PFSK-1 (cell line): ENCODE data around the gene RPH3AL.

Experiments
- POLR2AphosphoS5 ChIP-seq: IDR thresholded peaks from 2 replicates; pipeline ENCODE4 v1.6.1; 2012; ENCODE audit warnings: low read depth, mild to moderate bottlenecking, control low read depth, low read length, moderate library complexity
- SIN3A ChIP-seq: IDR thresholded peaks from 2 replicates; pipeline ENCODE4 v1.6.1; 2012; ENCODE audit warnings: mild to moderate bottlenecking, low read length, moderate library complexity, borderline replicate concordance; ENCODE audit not compliant: insufficient read depth
- TAF1 ChIP-seq: IDR thresholded peaks from 2 replicates; pipeline ENCODE4 v1.6.1; 2012; ENCODE audit warnings: low read length, control low read depth, borderline replicate concordance; ENCODE audit not compliant: insufficient read depth
- TF ChIP-seq, protein P1 (sequence below), 2 experiments: IDR thresholded peaks; 2 replicates each; pipeline versions ENCODE4 v1.6.1 to v1.8.0; 2011 to 2012; ENCODE audit warnings: low read depth in 2 of 2, low read length in 2 of 2, control low read depth in 1 of 2, inconsistent platforms in 1 of 2, mild to moderate bottlenecking in 1 of 2, moderate library complexity in 1 of 2; ENCODE audit not compliant: insufficient read depth in 1 of 2

DNA sequence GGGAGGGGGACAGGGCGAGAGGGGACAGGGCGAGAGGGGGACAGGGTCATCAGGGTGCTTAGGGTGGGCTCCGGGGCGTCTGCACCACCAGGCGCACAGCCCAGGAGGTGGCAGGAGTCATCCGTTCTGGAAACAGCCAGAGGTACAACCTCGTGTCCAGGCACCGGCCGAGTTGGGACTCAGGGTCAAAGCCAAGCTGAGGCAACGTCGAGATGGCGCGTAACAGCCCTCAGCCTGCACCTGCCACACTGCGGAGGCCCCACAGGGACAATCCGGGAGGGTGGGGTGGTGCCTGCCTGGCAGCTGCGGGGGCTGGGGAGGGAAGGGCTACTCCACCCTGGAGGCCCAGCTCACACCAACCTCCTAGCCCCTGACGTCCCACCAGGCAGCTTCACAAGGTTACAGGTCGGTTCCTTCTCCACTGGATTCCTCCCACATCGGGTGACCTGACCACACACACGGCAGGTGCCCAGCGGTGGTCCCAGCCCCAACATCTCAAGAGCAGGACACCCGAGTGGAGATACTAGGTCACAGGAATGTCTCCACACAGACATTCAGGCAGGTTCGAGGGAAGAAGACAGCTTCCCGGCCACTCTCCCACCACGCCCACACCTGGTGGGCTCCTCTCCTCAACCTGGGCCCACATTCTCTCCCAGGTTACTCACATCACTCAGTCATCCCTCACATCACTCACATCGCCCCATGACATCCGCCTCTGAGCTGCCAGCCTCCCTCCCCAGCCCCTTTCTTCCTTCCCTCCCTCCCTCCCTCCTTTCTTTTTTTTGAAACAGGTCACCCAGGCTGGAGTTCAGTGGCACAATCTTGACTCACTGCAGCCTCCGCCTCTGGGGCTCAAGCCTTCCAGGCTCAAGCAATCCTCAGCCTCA is 47.3 kb downstream of the RPH3AL start:
- TF ChIP-seq TAF1 (no peak), POLR2AphosphoS5 (no peak), SIN3A (no peak)
- TF ChIP-seq, protein P1, sequence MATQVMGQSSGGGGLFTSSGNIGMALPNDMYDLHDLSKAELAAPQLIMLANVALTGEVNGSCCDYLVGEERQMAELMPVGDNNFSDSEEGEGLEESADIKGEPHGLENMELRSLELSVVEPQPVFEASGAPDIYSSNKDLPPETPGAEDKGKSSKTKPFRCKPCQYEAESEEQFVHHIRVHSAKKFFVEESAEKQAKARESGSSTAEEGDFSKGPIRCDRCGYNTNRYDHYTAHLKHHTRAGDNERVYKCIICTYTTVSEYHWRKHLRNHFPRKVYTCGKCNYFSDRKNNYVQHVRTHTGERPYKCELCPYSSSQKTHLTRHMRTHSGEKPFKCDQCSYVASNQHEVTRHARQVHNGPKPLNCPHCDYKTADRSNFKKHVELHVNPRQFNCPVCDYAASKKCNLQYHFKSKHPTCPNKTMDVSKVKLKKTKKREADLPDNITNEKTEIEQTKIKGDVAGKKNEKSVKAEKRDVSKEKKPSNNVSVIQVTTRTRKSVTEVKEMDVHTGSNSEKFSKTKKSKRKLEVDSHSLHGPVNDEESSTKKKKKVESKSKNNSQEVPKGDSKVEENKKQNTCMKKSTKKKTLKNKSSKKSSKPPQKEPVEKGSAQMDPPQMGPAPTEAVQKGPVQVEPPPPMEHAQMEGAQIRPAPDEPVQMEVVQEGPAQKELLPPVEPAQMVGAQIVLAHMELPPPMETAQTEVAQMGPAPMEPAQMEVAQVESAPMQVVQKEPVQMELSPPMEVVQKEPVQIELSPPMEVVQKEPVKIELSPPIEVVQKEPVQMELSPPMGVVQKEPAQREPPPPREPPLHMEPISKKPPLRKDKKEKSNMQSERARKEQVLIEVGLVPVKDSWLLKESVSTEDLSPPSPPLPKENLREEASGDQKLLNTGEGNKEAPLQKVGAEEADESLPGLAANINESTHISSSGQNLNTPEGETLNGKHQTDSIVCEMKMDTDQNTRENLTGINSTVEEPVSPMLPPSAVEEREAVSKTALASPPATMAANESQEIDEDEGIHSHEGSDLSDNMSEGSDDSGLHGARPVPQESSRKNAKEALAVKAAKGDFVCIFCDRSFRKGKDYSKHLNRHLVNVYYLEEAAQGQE (IDR thresholded peaks at IDR 0.05; ENCODE audit: insufficient read depth in 1 of 2, low read depth in 2 of 2, low read length in 2 of 2) = no peak
